ENCODE results near the gene CIB4. TPM values are rescaled to one million over a fixed set of nuclear protein-coding genes. Genes with fewer than 3 reads are reported as not detected.

The CIB4 gene
- total RNA-seq, 1 donor from 2014 or later = not detected

- no peak overlapping the region for H3K4me3 ChIP-seq (ENCODE audit: low read depth, low read length)
- no peak for TF ChIP-seq CTCF (conservative IDR thresholded peaks at IDR 0.05; ENCODE audit: low read depth, low read length)
- DNase-seq (ENCODE audit: low read depth) = no peak
Measured at GRCh38 chr2:26654061-26654340, 12.8 kb upstream of the CIB4 start.

- no peak for TF ChIP-seq CTCF (conservative IDR thresholded peaks at IDR 0.05; ENCODE audit: low read depth, low read length)
- no peak for DNase-seq (ENCODE audit: low read depth)
- no peak overlapping the region for H3K4me3 ChIP-seq (ENCODE audit: low read depth, low read length)
Measured at GRCh38 chr2:26653207-26654060, 12.3 kb upstream of the CIB4 start.

- no peak for TF ChIP-seq CTCF (conservative IDR thresholded peaks at IDR 0.05; ENCODE audit: low read depth, low read length)
- DNase-seq (ENCODE audit: low read depth) = no peak
- H3K4me3 ChIP-seq (ENCODE audit: low read depth, low read length) = no peak overlapping the region
Measured at GRCh38 chr2:26652361-26653041, 11.3 kb upstream of the CIB4 start.

GRCh38 chr2:26651799-26652198, 10.6 kb upstream of the CIB4 start:
- no peak for TF ChIP-seq CTCF (conservative IDR thresholded peaks at IDR 0.05; ENCODE audit: low read depth, low read length)
- no peak for DNase-seq (ENCODE audit: low read depth)
- no peak overlapping the region for H3K4me3 ChIP-seq (ENCODE audit: low read depth, low read length)

GRCh38 chr2:26651470-26651771, 10.3 kb upstream of the CIB4 start:
- no peak for TF ChIP-seq CTCF (conservative IDR thresholded peaks at IDR 0.05; ENCODE audit: low read depth, low read length)
- no peak for DNase-seq (ENCODE audit: low read depth)
- no peak overlapping the region for H3K4me3 ChIP-seq (ENCODE audit: low read depth, low read length)

GRCh38 chr2:26650713-26651469, 9.7 kb upstream of the CIB4 start:
- no peak for TF ChIP-seq CTCF (conservative IDR thresholded peaks at IDR 0.05; ENCODE audit: low read depth, low read length)
- no peak overlapping the region for H3K4me3 ChIP-seq (ENCODE audit: low read depth, low read length)
- DNase-seq (ENCODE audit: low read depth) = no peak
